DND-41 (cell line): ENCODE measurements around the gene RAD51B.

Experiments used
- EZH2 ChIP-seq: IDR thresholded peaks from 3 replicates; pipeline ENCODE4 v1.6.1; 2012; ENCODE audit warnings: borderline replicate concordance, low read depth, mild to moderate bottlenecking, moderate library complexity, low read length, inconsistent platforms; ENCODE audit not compliant: severe bottlenecking
- TF ChIP-seq, protein P1 (sequence below): IDR thresholded peaks from 2 replicates; pipeline ENCODE4 v1.5.1; 2012; ENCODE audit warnings: borderline replicate concordance, low read length, moderate library complexity, mild to moderate bottlenecking; ENCODE audit not compliant: poor library complexity, severe bottlenecking; ENCODE audit errors: extremely low read depth

DNA sequence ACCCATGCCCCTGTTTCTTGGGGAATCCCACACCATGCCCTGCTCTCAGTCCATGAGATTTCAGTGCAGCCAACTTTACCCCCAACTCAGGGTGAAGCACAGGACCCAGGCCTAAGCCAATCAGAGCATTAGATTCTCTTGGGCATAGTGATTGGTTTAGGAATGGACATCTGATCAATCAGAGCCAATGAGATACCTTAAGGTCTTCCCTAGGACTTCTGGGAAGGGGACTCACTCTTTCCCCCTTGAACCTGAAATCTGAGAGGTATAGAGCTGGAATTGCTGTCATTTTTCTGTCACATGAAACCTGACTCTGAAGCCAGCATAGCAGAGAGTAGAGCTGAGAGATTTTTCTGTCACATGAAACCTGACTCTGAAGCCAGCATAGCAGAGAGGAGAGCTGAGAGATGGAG lies 846.2 kb downstream of the RAD51B start:
- TF ChIP-seq, protein P1, sequence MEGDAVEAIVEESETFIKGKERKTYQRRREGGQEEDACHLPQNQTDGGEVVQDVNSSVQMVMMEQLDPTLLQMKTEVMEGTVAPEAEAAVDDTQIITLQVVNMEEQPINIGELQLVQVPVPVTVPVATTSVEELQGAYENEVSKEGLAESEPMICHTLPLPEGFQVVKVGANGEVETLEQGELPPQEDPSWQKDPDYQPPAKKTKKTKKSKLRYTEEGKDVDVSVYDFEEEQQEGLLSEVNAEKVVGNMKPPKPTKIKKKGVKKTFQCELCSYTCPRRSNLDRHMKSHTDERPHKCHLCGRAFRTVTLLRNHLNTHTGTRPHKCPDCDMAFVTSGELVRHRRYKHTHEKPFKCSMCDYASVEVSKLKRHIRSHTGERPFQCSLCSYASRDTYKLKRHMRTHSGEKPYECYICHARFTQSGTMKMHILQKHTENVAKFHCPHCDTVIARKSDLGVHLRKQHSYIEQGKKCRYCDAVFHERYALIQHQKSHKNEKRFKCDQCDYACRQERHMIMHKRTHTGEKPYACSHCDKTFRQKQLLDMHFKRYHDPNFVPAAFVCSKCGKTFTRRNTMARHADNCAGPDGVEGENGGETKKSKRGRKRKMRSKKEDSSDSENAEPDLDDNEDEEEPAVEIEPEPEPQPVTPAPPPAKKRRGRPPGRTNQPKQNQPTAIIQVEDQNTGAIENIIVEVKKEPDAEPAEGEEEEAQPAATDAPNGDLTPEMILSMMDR: no peak
- TF ChIP-seq EZH2: no peak
